H1 (cell line): Measurements from ENCODE around the gene RASSF5. TPM values are rescaled to one million over a fixed set of nuclear protein-coding genes. Genes with fewer than 3 reads are reported as not detected.

Experiments used
- CTCF ChIA-PET: fragments of 300-600 bp; sonication (Branson Sonifier 250); formaldehyde crosslinking; loops from one replicate; lab custom pipeline; 2021; ENCODE audit not compliant: partially characterized antibody; lab: Charles Lee
- POLR2A ChIA-PET: fragments of 300-600 bp; sonication (Branson Sonifier 250); formaldehyde crosslinking; loops from one replicate; lab custom pipeline; 2021; ENCODE audit warnings: inconsistent platforms; ENCODE audit not compliant: partially characterized antibody; lab: Charles Lee
- DNase-seq, 2 experiments: peaks; one replicate each; pipeline versions ENCODE4 v3.0.0 to v3.0.0-alpha.2; 2010 to 2022; ENCODE audit warnings: low spot score in 2 of 2, low read depth in 1 of 2, mixed read lengths in 1 of 2
- FAIRE-seq: peaks from 2 replicates; lab custom pipeline; 2011; peaks lifted over from hg19 to GRCh38; lab: Jason Lieb, UNC
- H2AFZ ChIP-seq: 2 replicates; pipeline ENCODE4 v1.8.1; 2012; ENCODE audit warnings: low read length, inconsistent platforms
- H2AK5ac ChIP-seq: 2 replicates; pipeline ENCODE4 v1.6.1; 2013; ENCODE audit warnings: low read depth, low read length
- H2BK120ac ChIP-seq: replicated peaks from 2 replicates; pipeline ENCODE3; 2013; ENCODE audit warnings: low read depth, low read length, inconsistent platforms
- H2BK12ac ChIP-seq: 2 replicates; pipeline ENCODE4 v1.6.1; 2013; ENCODE audit warnings: low read depth, low read length
- H2BK15ac ChIP-seq: 2 replicates; pipeline ENCODE4 v1.6.1; 2013; ENCODE audit warnings: low read length
- H2BK20ac ChIP-seq: 2 replicates; pipeline ENCODE4 v1.6.1; 2013; ENCODE audit warnings: low read length
- H2BK5ac ChIP-seq: 2 replicates; pipeline ENCODE4 v1.6.1; 2013; ENCODE audit warnings: low read depth, low read length
- H3K14ac ChIP-seq: 2 replicates; pipeline ENCODE4 v1.6.1; 2013; ENCODE audit warnings: inconsistent platforms; ENCODE audit not compliant: insufficient read length
- H3K18ac ChIP-seq: 2 replicates; pipeline ENCODE4 v1.6.1; 2013; ENCODE audit warnings: low read length; ENCODE audit errors: extremely low read depth
- H3K23ac ChIP-seq: 2 replicates; pipeline ENCODE4 v1.6.1; 2013; ENCODE audit warnings: inconsistent platforms; ENCODE audit not compliant: insufficient read length
- H3K23me2 ChIP-seq: 2 replicates; pipeline ENCODE4 v1.6.1; 2013; ENCODE audit warnings: low read depth, low read length
- H3K27ac ChIP-seq: 2 replicates; pipeline ENCODE4 v1.6.1; 2011; ENCODE audit warnings: low read depth, low read length, inconsistent platforms
- H3K27me3 ChIP-seq, 4 experiments: replicated peaks in 1 of 4; 1 replicate in 1 of 4; 2 replicates in 3 of 4; pipeline versions ENCODE4 v1.6.1 to v1.8.1; 2011 to 2013; ENCODE audit warnings: low read length in 3 of 4, mild to moderate bottlenecking in 3 of 4, inconsistent platforms in 2 of 4, mixed read lengths in 2 of 4, moderate library complexity in 1 of 4; ENCODE audit not compliant: control insufficient read depth in 3 of 4, insufficient read depth in 3 of 4; ENCODE audit errors: extremely low read depth in 1 of 4
- H3K36me3 ChIP-seq, 4 experiments: 2 replicates each; pipeline versions ENCODE4 v1.6.1 to v1.8.1; 2011 to 2013; ENCODE audit warnings: mild to moderate bottlenecking in 4 of 4, low read length in 3 of 4, moderate library complexity in 2 of 4, control low read depth in 1 of 4, inconsistent platforms in 1 of 4; ENCODE audit not compliant: insufficient read depth in 4 of 4, control insufficient read depth in 2 of 4
- H3K4ac ChIP-seq: replicated peaks from 2 replicates; pipeline ENCODE3; 2013; ENCODE audit warnings: low read length, low read depth, mixed read lengths, inconsistent platforms; ENCODE audit not compliant: insufficient read length
- H3K4me1 ChIP-seq, 4 experiments: replicated peaks in 1 of 4; 1 replicate in 1 of 4; 2 replicates in 3 of 4; pipeline versions ENCODE4 v1.6.1 to v1.8.1; 2011 to 2013; ENCODE audit warnings: low read length in 3 of 4, inconsistent platforms in 2 of 4, mixed read lengths in 1 of 4; ENCODE audit not compliant: insufficient read depth in 4 of 4, control insufficient read depth in 3 of 4
- H3K4me2 ChIP-seq, 2 experiments: 2 replicates each; pipeline versions ENCODE4 v1.6.1 to v1.8.1; 2011 to 2013; ENCODE audit warnings: low read depth in 2 of 2, low read length in 2 of 2, control low read depth in 1 of 2, inconsistent platforms in 1 of 2, mild to moderate bottlenecking in 1 of 2; ENCODE audit not compliant: insufficient read depth in 1 of 2
- H3K4me3 ChIP-seq, 4 experiments: fragments of 200-600, 300-600 bp in 1 of 4; sonication (generic), shearing (Covaris generic), sonication (Bioruptor Twin) in 1 of 4; 2 replicates each; pipeline versions ENCODE4 v1.5.1 to v1.8.1; 2011 to 2016; ENCODE audit warnings: low read length in 4 of 4, low read depth in 3 of 4, control low read depth in 2 of 4, inconsistent platforms in 2 of 4, mild to moderate bottlenecking in 2 of 4, mixed read lengths in 1 of 4, moderate library complexity in 1 of 4; ENCODE audit not compliant: insufficient read depth in 2 of 4; ENCODE audit errors: extremely low read depth in 1 of 4
- H3K56ac ChIP-seq: replicated peaks from 2 replicates; pipeline ENCODE3; 2013; ENCODE audit warnings: low read depth, mild to moderate bottlenecking, mixed read lengths, low read length, inconsistent platforms; ENCODE audit not compliant: insufficient read length
- H3K79me1 ChIP-seq: 2 replicates; pipeline ENCODE4 v1.6.1; 2013; ENCODE audit warnings: low read depth, low read length, control low read depth
- H3K79me2 ChIP-seq, 2 experiments: 2 replicates each; pipeline versions ENCODE4 v1.6.1 to v1.8.1; 2012 to 2013; ENCODE audit warnings: low read length in 2 of 2, mild to moderate bottlenecking in 2 of 2, inconsistent platforms in 1 of 2; ENCODE audit not compliant: insufficient read depth in 2 of 2, control insufficient read depth in 1 of 2
- H3K9ac ChIP-seq, 4 experiments: replicated peaks in 1 of 4; 1 replicate in 1 of 4; 2 replicates in 3 of 4; pipeline versions ENCODE4 v1.6.1 to v1.8.1; 2011 to 2013; ENCODE audit warnings: low read depth in 3 of 4, low read length in 3 of 4, control low read depth in 2 of 4, mild to moderate bottlenecking in 2 of 4, moderate library complexity in 2 of 4, inconsistent platforms in 1 of 4; ENCODE audit errors: extremely low read depth in 1 of 4
- H3K9me3 ChIP-seq, 2 experiments: 2 replicates each; pipeline versions ENCODE4 v1.6.1 to v1.8.1; 2012 to 2013; ENCODE audit warnings: mild to moderate bottlenecking in 2 of 2, moderate library complexity in 2 of 2, control low read depth in 1 of 2, inconsistent platforms in 1 of 2, low read depth in 1 of 2, low read length in 1 of 2, mixed read lengths in 1 of 2; ENCODE audit not compliant: insufficient read depth in 2 of 2
- H4K20me1 ChIP-seq, 2 experiments: replicated peaks in 1 of 2; 2 replicates each; pipeline versions ENCODE3 to v1.8.1; 2011 to 2013; ENCODE audit warnings: inconsistent platforms in 2 of 2, low read length in 2 of 2, mild to moderate bottlenecking in 1 of 2; ENCODE audit not compliant: insufficient read depth in 2 of 2, control insufficient read depth in 1 of 2
- H4K5ac ChIP-seq: 2 replicates; pipeline ENCODE4 v1.6.1; 2013; ENCODE audit warnings: low read length, low read depth, mixed read lengths, inconsistent platforms; ENCODE audit not compliant: insufficient read length
- H4K8ac ChIP-seq: 2 replicates; pipeline ENCODE4 v1.8.0; 2013; ENCODE audit warnings: mild to moderate bottlenecking, moderate library complexity, low read length, inconsistent platforms; ENCODE audit not compliant: insufficient read depth; ENCODE audit errors: extremely low read depth
- H4K91ac ChIP-seq: replicated peaks from 2 replicates; pipeline ENCODE3; 2013; ENCODE audit warnings: low read length, mixed read lengths, inconsistent platforms; ENCODE audit not compliant: insufficient read length
- ASH2L ChIP-seq: fragments of 200-600, 300-600 bp; sonication (generic); IDR thresholded peaks from one replicate; pipeline ENCODE4 v1.7.1; 2017; ENCODE audit warnings: low read length
- EGR1 ChIP-seq: IDR thresholded peaks from 2 replicates; pipeline ENCODE4 v1.6.1; 2011; ENCODE audit warnings: low read depth, low read length, borderline replicate concordance
- JUN ChIP-seq: IDR thresholded peaks from 2 replicates; pipeline ENCODE4 v1.6.1; 2011; ENCODE audit warnings: low read depth, mild to moderate bottlenecking, improper control_type of control experiment, low read length
- NANOG ChIP-seq: IDR thresholded peaks from 2 replicates; pipeline ENCODE4 v1.6.1; 2011; ENCODE audit warnings: low read length, low read depth, mild to moderate bottlenecking, inconsistent platforms; ENCODE audit not compliant: insufficient read depth, poor library complexity, severe bottlenecking
- WGBS, 2 experiments: shearing (Covaris generic) in 1 of 2; methylation state at CpG; one replicate each; pipeline versions ENCODE4 v1.1.6 to v1.1.7; 2013 to 2015; ENCODE audit warnings: low lambda C conversion rate in 2 of 2, mixed read lengths in 2 of 2, inconsistent platforms in 1 of 2, low coverage in 1 of 2, missing lambda C conversion rate in 1 of 2; ENCODE audit not compliant: insufficient replicate concordance in 2 of 2, insufficient coverage in 1 of 2, insufficient read length in 1 of 2; ENCODE audit errors: extremely low coverage in 1 of 2, missing lambda C conversion rate in 1 of 2; 5-methylcytosine and 5-hydroxymethylcytosine counted together
- polyA plus RNA-seq, 7 experiments: library from polyadenylated mRNA; depleted of rRNA in 3 of 7; stranded (reverse) in 5 of 7; unstranded in 2 of 7; fragments of >200 nt in 5 of 7; fragments of 200-250 nt in 2 of 7; gene quantifications; 1 replicate in 5 of 7; 2 replicates in 1 of 7; 4 replicates in 1 of 7; pipeline versions ENCODE4 v1.2.1 to v1.2.3, GENCODE V29; 2011 to 2013; ENCODE audit warnings: missing spikeins in 2 of 7, mixed read lengths in 2 of 7
- total RNA-seq: library from RNA; stranded (reverse); fragmentation: NEBNext Ultra II Directional; extraction: Animal tissue kit (Norgen Biotek cat#: 25700); gene quantifications from 2 replicates; pipeline ENCODE4 v1.2.1, GENCODE V29; 2021
- TF ChIP-seq, protein P1 (sequence below): IDR thresholded peaks from 2 replicates; pipeline ENCODE4 v1.6.1; 2012; ENCODE audit warnings: inconsistent platforms

The RASSF5 gene
- total and polyA plus RNA-seq, 2 of the 8 experiments (the other 6 are each of a cell fraction or from before 2014, with no cell fraction given), result 0.82 to 1.8 TPM

- CTCF ChIA-PET, result interaction anchor here (0.7 to 2.4 kb wide), 9 partner anchors 9 to 105 kb away, joined by 3 to 16 read pairs (median 6); partner anchors contain the start of genes EIF2D and RASSF5
- no peak overlapping the region for H3K56ac ChIP-seq
- no peak overlapping the region for H3K18ac ChIP-seq
- no peak overlapping the region for H2BK120ac ChIP-seq
- H4K91ac ChIP-seq, result no peak overlapping the region
- FAIRE-seq (no peak), DNase-seq (no peak)
- no peak overlapping the region for H3K27ac ChIP-seq
- H3K79me2 ChIP-seq, result no peaks in the 10 kb centered on the region
- no peaks in the 10 kb centered on the region for H3K9me3 ChIP-seq
- no peak overlapping the region for H3K14ac ChIP-seq
- H3K9ac ChIP-seq, result no peak overlapping the region
- no peak overlapping the region for H2AK5ac ChIP-seq
- H3K79me1 ChIP-seq, result no peaks in the 10 kb centered on the region
- WGBS, 2 experiments, result 88% methylated on average over 6 of the region's 6 CpGs; no CpG with 5 or more reads in 1 of the 2 experiments
- no peak overlapping the region for H3K4me3 ChIP-seq
- H3K4me2 ChIP-seq, result no peak overlapping the region
- H3K27me3 ChIP-seq, result peaks cover 5 to 29% (median 19%) of the 10 kb centered on the region in 4 experiments
- no peak overlapping the region for H2BK12ac ChIP-seq
- no peak overlapping the region for H3K4ac ChIP-seq
- H2BK20ac ChIP-seq, result no peak overlapping the region
- H4K8ac ChIP-seq, result no peak overlapping the region
- no peak overlapping the region for H3K23ac ChIP-seq
- peaks cover 4 to 7% (median 5%) of the 10 kb centered on the region in 4 experiments; a peak in 6 of 7 replicates for H3K4me1 ChIP-seq
- no peak overlapping the region for H2AFZ ChIP-seq
- peaks cover 5% of the 10 kb centered on the region for H3K23me2 ChIP-seq
- H4K5ac ChIP-seq, result no peak overlapping the region
- H4K20me1 ChIP-seq, result no peaks in the 10 kb centered on the region
- no peaks in the 10 kb centered on the region for H3K36me3 ChIP-seq
- POLR2A ChIA-PET, result no interaction called here
- H2BK15ac ChIP-seq, result no peak overlapping the region
- H2BK5ac ChIP-seq, result no peak overlapping the region
- TF ChIP-seq ASH2L (no peak), NANOG (no peak), JUN (no peak), EGR1 (no peak)
- TF ChIP-seq, protein P1, sequence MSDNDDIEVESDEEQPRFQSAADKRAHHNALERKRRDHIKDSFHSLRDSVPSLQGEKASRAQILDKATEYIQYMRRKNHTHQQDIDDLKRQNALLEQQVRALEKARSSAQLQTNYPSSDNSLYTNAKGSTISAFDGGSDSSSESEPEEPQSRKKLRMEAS, result no peak
- TF ChIP-seq, all 59 proteins: peak for 0
These were observed 51.7 kb downstream of the RASSF5 start for GRCh38 chr1:206558794-206559671.
